Measurements from ENCODE around the gene CAMKK1. TPM values are rescaled to one million over a fixed set of nuclear protein-coding genes. Genes with fewer than 3 reads are reported as not detected.

CAMKK1 gene
- total RNA-seq, 1 experiment from 2014 or later, result 0.07 TPM

Other genes starting within 250 kb of the CAMKK1 start
- gene TAX1BP3, start 224.5 kb downstream of the CAMKK1 start, total RNA-seq (2014; rRNA removed; shearing (Covaris generic); ENCODE audit: low replicate concordance), result 31.5 and 39.5 TPM in 2 replicates
- gene EMC6, start 224.2 kb downstream of the CAMKK1 start, total RNA-seq (2014; rRNA removed; shearing (Covaris generic); ENCODE audit: low replicate concordance), result 21.0 and 34.2 TPM in 2 replicates
- gene P2RX5, start 196.9 kb downstream of the CAMKK1 start, total RNA-seq (2014; rRNA removed; shearing (Covaris generic); ENCODE audit: low replicate concordance), result 60.4 and 86.1 TPM in 2 replicates
- gene HASPIN, start 169.2 kb downstream of the CAMKK1 start, total RNA-seq (2014; rRNA removed; shearing (Covaris generic); ENCODE audit: low replicate concordance), result 17.5 and 20.3 TPM in 2 replicates
- 20.6 and 51.3 TPM in 2 replicates for gene ITGAE, start 91.9 kb downstream of the CAMKK1 start, total RNA-seq (2014; rRNA removed; shearing (Covaris generic); ENCODE audit: low replicate concordance)
- 10.1 and 17.0 TPM in 2 replicates for gene NCBP3, start 46.8 kb downstream of the CAMKK1 start, total RNA-seq (2014; rRNA removed; shearing (Covaris generic); ENCODE audit: low replicate concordance)
- gene P2RX1, start 23.4 kb upstream of the CAMKK1 start, total RNA-seq (2014; rRNA removed; shearing (Covaris generic); ENCODE audit: low replicate concordance), result not detected in 2 replicates
- gene ATP2A3, start 71.4 kb upstream of the CAMKK1 start, total RNA-seq (2014; rRNA removed; shearing (Covaris generic); ENCODE audit: low replicate concordance), result 101 and 204 TPM in 2 replicates
- 54.0 and 70.6 TPM in 2 replicates for gene ZZEF1, start 250.0 kb upstream of the CAMKK1 start, total RNA-seq (2014; rRNA removed; shearing (Covaris generic); ENCODE audit: low replicate concordance)